ENCODE results near the gene MACIR. TPM values are rescaled to one million over a fixed set of nuclear protein-coding genes. Genes with fewer than 3 reads are reported as not detected.

MACIR gene
- polyA plus RNA-seq, 3 donors = 1.2 to 1.9 (median 1.9) TPM

DNA sequence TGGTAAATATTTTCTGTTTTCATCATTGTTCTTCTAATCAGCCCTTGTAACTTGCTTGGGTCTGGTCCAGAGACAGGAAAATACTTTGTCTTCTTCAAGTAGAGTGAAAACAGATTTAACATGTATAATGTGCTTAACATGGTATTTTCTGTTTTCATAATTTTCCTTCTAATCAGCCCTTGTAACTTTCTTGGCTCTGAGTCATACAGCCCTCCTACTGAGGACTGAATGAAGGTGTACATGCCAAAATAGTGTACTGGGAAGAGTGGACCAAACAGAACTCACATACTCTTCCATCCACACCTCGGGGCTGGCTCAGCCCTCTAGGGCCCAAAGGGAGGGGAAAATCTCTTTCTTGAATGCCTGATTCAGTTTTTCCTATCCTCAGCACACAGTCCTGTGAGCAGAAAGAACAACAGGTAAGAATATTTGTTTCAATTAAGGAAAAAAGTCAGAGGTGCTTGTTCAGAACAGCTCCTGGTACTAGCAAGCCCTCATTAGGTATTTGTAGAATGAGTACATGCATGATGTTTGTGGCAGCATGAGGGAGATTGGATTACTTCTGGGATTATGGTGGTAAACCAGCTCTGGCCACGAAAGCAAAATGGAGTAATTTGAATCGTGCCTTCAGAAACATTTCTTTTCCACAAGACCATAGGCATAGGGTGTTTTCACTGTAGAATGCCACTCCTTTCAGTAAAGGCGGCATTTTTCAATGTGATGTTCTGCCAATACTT, 24.2 kb upstream of the MACIR start:
- no peak overlapping the region for H3K4me3 Mint-ChIP-seq
- no peak for DNase-seq
- H3K36me3 Mint-ChIP-seq = no peaks in the 10 kb centered on the region
- TF ChIP-seq, protein P1, sequence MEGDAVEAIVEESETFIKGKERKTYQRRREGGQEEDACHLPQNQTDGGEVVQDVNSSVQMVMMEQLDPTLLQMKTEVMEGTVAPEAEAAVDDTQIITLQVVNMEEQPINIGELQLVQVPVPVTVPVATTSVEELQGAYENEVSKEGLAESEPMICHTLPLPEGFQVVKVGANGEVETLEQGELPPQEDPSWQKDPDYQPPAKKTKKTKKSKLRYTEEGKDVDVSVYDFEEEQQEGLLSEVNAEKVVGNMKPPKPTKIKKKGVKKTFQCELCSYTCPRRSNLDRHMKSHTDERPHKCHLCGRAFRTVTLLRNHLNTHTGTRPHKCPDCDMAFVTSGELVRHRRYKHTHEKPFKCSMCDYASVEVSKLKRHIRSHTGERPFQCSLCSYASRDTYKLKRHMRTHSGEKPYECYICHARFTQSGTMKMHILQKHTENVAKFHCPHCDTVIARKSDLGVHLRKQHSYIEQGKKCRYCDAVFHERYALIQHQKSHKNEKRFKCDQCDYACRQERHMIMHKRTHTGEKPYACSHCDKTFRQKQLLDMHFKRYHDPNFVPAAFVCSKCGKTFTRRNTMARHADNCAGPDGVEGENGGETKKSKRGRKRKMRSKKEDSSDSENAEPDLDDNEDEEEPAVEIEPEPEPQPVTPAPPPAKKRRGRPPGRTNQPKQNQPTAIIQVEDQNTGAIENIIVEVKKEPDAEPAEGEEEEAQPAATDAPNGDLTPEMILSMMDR (IDR thresholded peaks at IDR 0.05) = no peak
- Histone ChIP-seq H3K4me1 (ENCODE audit: control insufficient read depth in 1 of 2, insufficient read depth in 2 of 2, low read length in 2 of 2) (no peaks in the 10 kb centered on the region), H2AFZ (ENCODE audit: insufficient read depth, low read depth, low read length, poor library complexity, severe bottlenecking) (no peak overlapping the region), H3K36me3 (replicated peaks in 1 of 2; ENCODE audit: control insufficient read depth in 1 of 2, insufficient read depth in 2 of 2, low read length in 2 of 2) (no peaks in the 10 kb centered on the region), H3K9ac (ENCODE audit: insufficient read depth, low read length, poor library complexity, severe bottlenecking) (no peak overlapping the region), H3K9me3 (replicated peaks in 1 of 2; ENCODE audit: control insufficient read depth in 1 of 2, insufficient read depth in 1 of 2, low read length in 2 of 2) (no peaks in the 10 kb centered on the region), H3K27me3 (ENCODE audit: control insufficient read depth in 2 of 2, insufficient read depth in 2 of 2, low read length in 2 of 2) (no peaks in the 10 kb centered on the region), H4K20me1 (ENCODE audit: insufficient read depth, low read length) (no peaks in the 10 kb centered on the region), H3K4me3 (replicated peaks in 1 of 3; ENCODE audit: low read depth in 2 of 3, low read length in 3 of 3) (no peak overlapping the region), H3K79me2 (ENCODE audit: insufficient read depth, low read length) (no peaks in the 10 kb centered on the region), H3K4me2 (replicated peaks; ENCODE audit: extremely low read depth, low read length, poor library complexity, severe bottlenecking) (no peak overlapping the region), H3K27ac (ENCODE audit: low read depth in 1 of 2, low read length in 2 of 2) (no peak overlapping the region)
- peaks cover 0 to 2% (median 0%) of the 10 kb centered on the region in 3 donors for H3K27me3 Mint-ChIP-seq (ENCODE audit: low read depth in 3 of 3)
- WGBS (ENCODE audit: insufficient coverage) = no CpG with 5 or more reads among the region's 4 CpGs
- H3K9me3 Mint-ChIP-seq = peaks cover 0 to 5% (median 5%) of the 10 kb centered on the region in 7 donors
- H3K27ac Mint-ChIP-seq = no peak overlapping the region
- intact Hi-C loops (cut with micrococcal nuclease) = loop anchor here (5.0 to 10.0 kb wide), 2 partner anchors 240 to 243 kb away; no protein-coding TSS in a partner anchor
- peaks cover 6% of the 10 kb centered on the region for H3K4me1 Mint-ChIP-seq

DNA sequence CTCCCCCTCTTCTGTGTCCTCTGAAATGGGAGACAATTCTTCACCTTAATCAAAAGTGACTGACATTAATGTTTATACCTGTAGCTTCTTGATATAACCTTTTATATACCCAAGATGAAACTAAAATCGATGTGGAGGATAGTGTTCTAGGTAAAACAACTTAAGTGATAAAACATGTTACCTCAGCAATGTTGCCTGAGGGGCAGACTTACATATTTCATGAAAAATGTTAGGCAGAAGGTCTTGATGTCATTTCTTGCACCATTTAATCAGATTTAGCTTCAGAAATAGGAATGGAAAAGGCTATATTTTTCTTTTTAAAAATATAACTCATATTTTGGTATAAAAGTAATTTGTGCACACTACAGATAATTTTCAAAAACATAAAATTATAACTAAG, 22.7 kb upstream of the MACIR start:
- Mint-ChIP-seq H3K27ac (no peak overlapping the region), H3K27me3 (ENCODE audit: low read depth in 3 of 3) (peaks cover 0 to 2% (median 0%) of the 10 kb centered on the region in 3 donors), H3K9me3 (peaks cover 0 to 14% (median 5%) of the 10 kb centered on the region in 7 donors), H3K36me3 (no peaks in the 10 kb centered on the region), H3K4me1 (peaks cover 2% of the 10 kb centered on the region), H3K4me3 (no peak overlapping the region)
- no CpG with 5 or more reads among the region's 1 CpG for WGBS (ENCODE audit: insufficient coverage)
- Histone ChIP-seq H2AFZ (ENCODE audit: insufficient read depth, low read depth, low read length, poor library complexity, severe bottlenecking) (no peak overlapping the region), H3K9ac (ENCODE audit: insufficient read depth, low read length, poor library complexity, severe bottlenecking) (no peak overlapping the region), H4K20me1 (ENCODE audit: insufficient read depth, low read length) (no peaks in the 10 kb centered on the region), H3K4me2 (replicated peaks; ENCODE audit: extremely low read depth, low read length, poor library complexity, severe bottlenecking) (no peak overlapping the region), H3K36me3 (replicated peaks in 1 of 2; ENCODE audit: control insufficient read depth in 1 of 2, insufficient read depth in 2 of 2, low read length in 2 of 2) (no peaks in the 10 kb centered on the region), H3K27ac (ENCODE audit: low read depth in 1 of 2, low read length in 2 of 2) (no peak overlapping the region), H3K4me1 (ENCODE audit: control insufficient read depth in 1 of 2, insufficient read depth in 2 of 2, low read length in 2 of 2) (no peaks in the 10 kb centered on the region), H3K79me2 (ENCODE audit: insufficient read depth, low read length) (no peaks in the 10 kb centered on the region), H3K27me3 (ENCODE audit: control insufficient read depth in 2 of 2, insufficient read depth in 2 of 2, low read length in 2 of 2) (no peaks in the 10 kb centered on the region), H3K4me3 (replicated peaks in 1 of 3; ENCODE audit: low read depth in 2 of 3, low read length in 3 of 3) (no peak overlapping the region), H3K9me3 (replicated peaks in 1 of 2; ENCODE audit: control insufficient read depth in 1 of 2, insufficient read depth in 1 of 2, low read length in 2 of 2) (no peaks in the 10 kb centered on the region)
- TF ChIP-seq, protein P1 (IDR thresholded peaks at IDR 0.05) = no peak
- intact Hi-C loops (cut with micrococcal nuclease) = loop anchor here in 1 of 2 donors (10.0 kb wide), 1 partner anchor 239 kb away; no protein-coding TSS in a partner anchor
- DNase-seq = no peak
